ENCODE results near the gene GUK1. TPM values are rescaled to one million over a fixed set of nuclear protein-coding genes. Genes with fewer than 3 reads are reported as not detected.
A peak's percentile ranks its signal among the peaks of the same experiment; 100 is the strongest.

The GUK1 gene
- total and polyA plus RNA-seq, 2 of the 4 experiments (the other 2 are of a cell fraction): 465 to 548 TPM

- no peak overlapping the region for H3K4ac ChIP-seq (ENCODE audit: low read depth, low read length)
- no peak overlapping the region for H2BK20ac ChIP-seq (ENCODE audit: low read depth, low read length)
- in situ Hi-C loops (cut with MboI; ENCODE audit: low sequenced_read_pairs) (no loop called here), dilution Hi-C loops (cut with HindIII; ENCODE audit: low sequenced_read_pairs, unreplicated experiment) (no loop called here), intact Hi-C loops (cut with micrococcal nuclease) (no loop called here)
- H2AK9ac ChIP-seq (replicated peaks; ENCODE audit: low read depth, low read length, poor library complexity): no peak overlapping the region
- H3K9me3 ChIP-seq (ENCODE audit: control insufficient read depth, insufficient read depth, low read length): no peaks in the 10 kb centered on the region
- CTCF ChIA-PET: interaction anchor here (1.1 kb wide), 1 partner anchor 9 kb away, joined by 3 read pairs; no protein-coding TSS in a partner anchor
- no CpG with 5 or more reads among the region's 7 CpGs for WGBS, 2 experiments (ENCODE audit: extremely low coverage in 2 of 2, insufficient read length in 1 of 2)
- TF ChIP-seq POLR2A (IDR thresholded peaks at IDR 0.05; ENCODE audit: low read depth, low read length) (no peak), CEBPB (IDR thresholded peaks at IDR 0.05; ENCODE audit: low read depth, low read length) (no peak), MAFK (IDR thresholded peaks at IDR 0.05; ENCODE audit: low read depth, low read length) (no peak), CTCF (conservative IDR thresholded peaks at IDR 0.05; ENCODE audit: low read depth, low read length) (no peak), CHD1 (IDR thresholded peaks at IDR 0.05; ENCODE audit: low read depth, low read length) (no peak), FOS (IDR thresholded peaks at IDR 0.05; ENCODE audit: low read depth, low read length) (no peak), SMC3 (IDR thresholded peaks at IDR 0.05; ENCODE audit: low read depth, low read length) (no peak), MAZ (IDR thresholded peaks at IDR 0.05; ENCODE audit: borderline replicate concordance, low read depth, low read length) (no peak), MXI1 (IDR thresholded peaks at IDR 0.05; ENCODE audit: borderline replicate concordance, low read depth, low read length) (no peak), RAD21 (IDR thresholded peaks at IDR 0.05; ENCODE audit: low read length) (no peak), RCOR1 (IDR thresholded peaks at IDR 0.05; ENCODE audit: insufficient replicate concordance, low read length) (no peak)
- POLR2A ChIA-PET (ENCODE audit: unreplicated experiment): no interaction called here
- H3K14ac ChIP-seq (replicated peaks; ENCODE audit: low read depth, low read length): no peak overlapping the region
- peaks cover 3% of the 10 kb centered on the region for H3K4me1 ChIP-seq (ENCODE audit: control insufficient read depth, insufficient read depth, low read length)
- BruUV-seq (replicated peaks): no TSS peak
- H4K91ac ChIP-seq (ENCODE audit: insufficient read depth, low read depth, low read length): no peak overlapping the region
- no peak overlapping the region for H4K5ac ChIP-seq (ENCODE audit: low read depth, low read length)
- H3K27me3 ChIP-seq (ENCODE audit: control insufficient read depth, insufficient read depth, low read length): no peaks in the 10 kb centered on the region
- no peaks in the 10 kb centered on the region for H4K20me1 ChIP-seq (ENCODE audit: insufficient read depth, low read length)
- H3K4me2 ChIP-seq (ENCODE audit: low read depth, low read length): peak overlapping the region; percentile 72
- H3K9ac ChIP-seq (ENCODE audit: low read depth, low read length): no peak overlapping the region
- H3K23ac ChIP-seq (ENCODE audit: low read depth, low read length): no peak overlapping the region
- peaks cover 11 to 32% of the 10 kb centered on the region in 2 experiments; a peak in 3 of 4 replicates for H3K79me1 ChIP-seq (ENCODE audit: low read depth in 1 of 2, low read length in 2 of 2)
- H2BK15ac ChIP-seq (ENCODE audit: low read depth, low read length): no peak overlapping the region
- H3K18ac ChIP-seq (ENCODE audit: low read depth, low read length): no peak overlapping the region
- H3K9me1 ChIP-seq (ENCODE audit: insufficient read depth, low read length): no peaks in the 10 kb centered on the region
- DNase-seq (no peak), ATAC-seq (ENCODE audit: low read depth) (no peak)
- H3K4me3 ChIP-seq (ENCODE audit: insufficient read depth, low read depth, low read length): no peak overlapping the region
- no peak overlapping the region for H2BK5ac ChIP-seq (ENCODE audit: low read depth, low read length, poor library complexity, severe bottlenecking)
- no peak overlapping the region for H3K27ac ChIP-seq (ENCODE audit: insufficient read depth, low read length)
- no peak overlapping the region for H3K56ac ChIP-seq (ENCODE audit: extremely low read depth, insufficient read depth, low read length)
- H2BK120ac ChIP-seq (ENCODE audit: low read depth, low read length): no peak overlapping the region
- no peak overlapping the region for H4K8ac ChIP-seq (ENCODE audit: low read depth in 2 of 2, low read length in 2 of 2)
- H2AFZ ChIP-seq (replicated peaks; ENCODE audit: low read length, poor library complexity): no peak overlapping the region
- peaks cover 13% of the 10 kb centered on the region for H3K36me3 ChIP-seq (ENCODE audit: control insufficient read depth, insufficient read depth, low read length)
- H2AK5ac ChIP-seq (ENCODE audit: low read depth, low read length): no peak overlapping the region
Observed at GRCh38 chr1:228110556-228110955, 29.5 kb upstream of the GUK1 start.
